Neural progenitor cell (in vitro differentiated cells): Measurements from ENCODE around the gene CWF19L1. TPM values are rescaled to one million over a fixed set of nuclear protein-coding genes. Genes with fewer than 3 reads are reported as not detected.

Experiments
- DNase-seq: peaks from one replicate; pipeline ENCODE4 v3.0.0-alpha.2; 2016; ENCODE audit warnings: low spot score
- H2AFZ ChIP-seq: fragments of 200-600 bp; sonication (generic); replicated peaks from 2 replicates; pipeline ENCODE4 v1.6.1; 2016; ENCODE audit warnings: antibody characterized with exemption
- H3F3A ChIP-seq: fragments of 200-600 bp; sonication (generic); 2 replicates; pipeline ENCODE4 v1.6.1; 2016; ENCODE audit warnings: antibody characterized with exemption, low read depth
- H3K27ac ChIP-seq: fragments of 200-600 bp; sonication (generic); 2 replicates; pipeline ENCODE4 v1.5.1; 2016; ENCODE audit warnings: mild to moderate bottlenecking
- H3K27me3 ChIP-seq: fragments of 200-600 bp; sonication (generic); 2 replicates; pipeline ENCODE4 v1.6.1; 2016; ENCODE audit warnings: mild to moderate bottlenecking, moderate library complexity
- H3K36me3 ChIP-seq: fragments of 200-600 bp; sonication (generic); 2 replicates; pipeline ENCODE4 v1.5.1; 2016
- H3K4me1 ChIP-seq: fragments of 200-600 bp; sonication (generic); 2 replicates; pipeline ENCODE4 v1.6.1; 2016; ENCODE audit warnings: mixed run types
- H3K4me2 ChIP-seq: fragments of 200-600 bp; sonication (generic); 2 replicates; pipeline ENCODE4 v1.6.1; 2016
- H3K4me3 ChIP-seq: fragments of 200-600 bp; sonication (generic); 2 replicates; pipeline ENCODE4 v1.5.1; 2016
- H3K79me2 ChIP-seq: fragments of 200-600 bp; sonication (generic); 2 replicates; pipeline ENCODE4 v1.6.1; 2016; ENCODE audit warnings: low read depth
- H3K9ac ChIP-seq: fragments of 200-600 bp; sonication (generic); 2 replicates; pipeline ENCODE4 v1.6.1; 2016
- H3K9me3 ChIP-seq: fragments of 200-600 bp; sonication (generic); 2 replicates; pipeline ENCODE4 v1.5.1; 2016; ENCODE audit warnings: low read depth
- H4K20me1 ChIP-seq: fragments of 200-600 bp; sonication (generic); 2 replicates; pipeline ENCODE4 v1.6.1; 2016; ENCODE audit warnings: low read depth
- H3K27ac Mint-ChIP-seq: 3 replicates; pipeline ENCODE4 v1.8.0; 2021; ENCODE audit warnings: mixed read lengths
- H3K27me3 Mint-ChIP-seq: 2 replicates; pipeline ENCODE4 v1.8.0; 2022; ENCODE audit warnings: low read depth, mild to moderate bottlenecking, inconsistent platforms, moderate library complexity, mixed read lengths; ENCODE audit not compliant: insufficient read depth
- H3K36me3 Mint-ChIP-seq: 3 replicates; pipeline ENCODE4 v1.8.0; 2021; ENCODE audit warnings: mixed read lengths
- H3K4me1 Mint-ChIP-seq: 3 replicates; pipeline ENCODE4 v1.8.0; 2021; ENCODE audit warnings: mixed read lengths
- H3K4me3 Mint-ChIP-seq: 3 replicates; pipeline ENCODE4 v1.8.0; 2021; ENCODE audit warnings: mild to moderate bottlenecking, moderate library complexity, mixed read lengths
- H3K9me3 Mint-ChIP-seq: 3 replicates; pipeline ENCODE4 v1.8.0; 2020; ENCODE audit warnings: mixed read lengths
- CTCF ChIP-seq: fragments of 200-600 bp; sonication (generic); IDR thresholded peaks from 2 replicates; pipeline ENCODE4 v1.5.1; 2017; ENCODE audit warnings: antibody characterized with exemption, mild to moderate bottlenecking
- EZH2 ChIP-seq: fragments of 200-600 bp; sonication (generic); IDR thresholded peaks from 2 replicates; pipeline ENCODE4 v1.6.1; 2017; ENCODE audit warnings: antibody characterized with exemption, mild to moderate bottlenecking, moderate library complexity
- EZH2phosphoT487 ChIP-seq: fragments of 200-600 bp; sonication (generic); IDR thresholded peaks from 2 replicates; pipeline ENCODE4 v1.6.1; 2017; ENCODE audit warnings: antibody characterized with exemption
- total RNA-seq: library from RNA; depleted of rRNA; stranded (reverse); fragments of >200 nt; gene quantifications from 2 replicates; pipeline ENCODE4 v1.2.3, GENCODE V29; 2015; ENCODE audit warnings: low replicate concordance

The CWF19L1 gene
- total RNA-seq, 1 donor from 2014 or later: 35.5 TPM

- Histone ChIP-seq H3F3A (peaks cover 16% of the 10 kb centered on the region), H3K9me3 (no peaks in the 10 kb centered on the region), H4K20me1 (no peaks in the 10 kb centered on the region), H3K27me3 (no peaks in the 10 kb centered on the region), H3K79me2 (peaks cover 42% of the 10 kb centered on the region), H3K4me2 (peak within 1 kb of the TSS; percentile 84), H3K36me3 (peaks cover 13% of the 10 kb centered on the region), H3K27ac (peak within 1 kb of the TSS; percentile 42), H2AFZ (peak within 1 kb of the TSS; percentile 83), H3K4me1 (peaks cover 17% of the 10 kb centered on the region), H3K4me3 (peak within 1 kb of the TSS; percentile 55), H3K9ac (peak within 1 kb of the TSS; percentile 44)
- peaks cover 4% of the 10 kb centered on the region for H3K27me3 Mint-ChIP-seq
- peak within 1 kb of the TSS; percentile 99 for H3K4me3 Mint-ChIP-seq
- no peaks in the 10 kb centered on the region for H3K9me3 Mint-ChIP-seq
- H3K36me3 Mint-ChIP-seq: peaks cover 12% of the 10 kb centered on the region
- peaks cover 27% of the 10 kb centered on the region for H3K4me1 Mint-ChIP-seq
- TF ChIP-seq EZH2 (no peak), CTCF (peak; percentile 13)
- DNase-seq: peak; percentile 98
- peak within 1 kb of the TSS; percentile 98 for H3K27ac Mint-ChIP-seq
These were observed 81.8 kb downstream of the CWF19L1 start, which contains the start of gene ERLIN1 for GRCh38 chr10:100185364-100186252. Gene ERLIN1 (minus strand): TSS chr10:100186029. CDS start chr10:100185626, 403 bp downstream.

- Histone ChIP-seq H4K20me1 (no peaks in the 10 kb centered on the region), H3K79me2 (peaks cover 42% of the 10 kb centered on the region), H3K27me3 (no peaks in the 10 kb centered on the region), H3K9me3 (no peaks in the 10 kb centered on the region), H3K9ac (peak overlapping the region; percentile 44), H3K27ac (no peak overlapping the region), H3K4me2 (peak overlapping the region; percentile 84), H3K4me1 (peaks cover 17% of the 10 kb centered on the region), H3F3A (peaks cover 16% of the 10 kb centered on the region), H3K36me3 (peaks cover 13% of the 10 kb centered on the region), H3K4me3 (peak overlapping the region; percentile 55), H2AFZ (peak overlapping the region; percentile 83)
- Mint-ChIP-seq H3K27ac (peak overlapping the region; percentile 46), H3K4me3 (peak overlapping the region; percentile 99), H3K27me3 (peaks cover 4% of the 10 kb centered on the region), H3K36me3 (peaks cover 10% of the 10 kb centered on the region), H3K9me3 (no peaks in the 10 kb centered on the region), H3K4me1 (peaks cover 27% of the 10 kb centered on the region)
- DNase-seq: peak; percentile 45
- TF ChIP-seq EZH2 (no peak), CTCF (no peak), EZH2phosphoT487 (no peak)
These were observed 82.6 kb downstream of the CWF19L1 start for GRCh38 chr10:100184840-100185239.

- Histone ChIP-seq H3K4me1 (peaks cover 17% of the 10 kb centered on the region), H3K79me2 (peaks cover 42% of the 10 kb centered on the region), H3K9me3 (no peaks in the 10 kb centered on the region), H3K27ac (no peak overlapping the region), H3K36me3 (peaks cover 13% of the 10 kb centered on the region), H3K9ac (peak overlapping the region; percentile 44), H3K27me3 (no peaks in the 10 kb centered on the region), H4K20me1 (no peaks in the 10 kb centered on the region), H3F3A (peaks cover 16% of the 10 kb centered on the region), H3K4me2 (peak overlapping the region; percentile 84), H3K4me3 (peak overlapping the region; percentile 55), H2AFZ (no peak overlapping the region)
- Mint-ChIP-seq H3K9me3 (no peaks in the 10 kb centered on the region), H3K4me3 (peak overlapping the region; percentile 99), H3K27me3 (peaks cover 4% of the 10 kb centered on the region), H3K36me3 (peaks cover 9% of the 10 kb centered on the region), H3K27ac (peak overlapping the region; percentile 46), H3K4me1 (peaks cover 27% of the 10 kb centered on the region)
- DNase-seq: no peak
- TF ChIP-seq EZH2phosphoT487 (no peak), CTCF (no peak), EZH2 (no peak)
These were observed 83.0 kb downstream of the CWF19L1 start for GRCh38 chr10:100184426-100184825.
